Measurements from ENCODE around the gene F10.

DNA sequence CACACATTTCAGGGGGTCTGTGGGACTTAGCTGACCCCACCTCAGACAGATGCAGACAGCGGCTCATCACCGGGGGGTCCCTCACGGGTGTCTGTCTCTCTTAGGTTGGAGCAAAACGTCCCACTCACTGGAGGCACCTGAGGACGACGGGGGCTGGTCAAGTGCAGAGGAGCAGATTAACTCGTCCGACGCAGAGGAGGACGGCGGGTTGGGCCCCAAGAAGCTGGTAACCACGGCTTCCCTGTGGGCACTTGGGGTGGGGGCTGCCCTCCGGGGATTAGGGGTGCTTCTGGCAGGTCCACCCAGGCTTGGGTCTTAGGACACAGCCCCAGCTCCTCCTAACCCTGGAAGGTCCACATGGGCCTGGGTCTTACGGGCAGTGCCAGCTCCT is 28.2 kb upstream of the F10 start:
- TF ChIP-seq, protein P1, sequence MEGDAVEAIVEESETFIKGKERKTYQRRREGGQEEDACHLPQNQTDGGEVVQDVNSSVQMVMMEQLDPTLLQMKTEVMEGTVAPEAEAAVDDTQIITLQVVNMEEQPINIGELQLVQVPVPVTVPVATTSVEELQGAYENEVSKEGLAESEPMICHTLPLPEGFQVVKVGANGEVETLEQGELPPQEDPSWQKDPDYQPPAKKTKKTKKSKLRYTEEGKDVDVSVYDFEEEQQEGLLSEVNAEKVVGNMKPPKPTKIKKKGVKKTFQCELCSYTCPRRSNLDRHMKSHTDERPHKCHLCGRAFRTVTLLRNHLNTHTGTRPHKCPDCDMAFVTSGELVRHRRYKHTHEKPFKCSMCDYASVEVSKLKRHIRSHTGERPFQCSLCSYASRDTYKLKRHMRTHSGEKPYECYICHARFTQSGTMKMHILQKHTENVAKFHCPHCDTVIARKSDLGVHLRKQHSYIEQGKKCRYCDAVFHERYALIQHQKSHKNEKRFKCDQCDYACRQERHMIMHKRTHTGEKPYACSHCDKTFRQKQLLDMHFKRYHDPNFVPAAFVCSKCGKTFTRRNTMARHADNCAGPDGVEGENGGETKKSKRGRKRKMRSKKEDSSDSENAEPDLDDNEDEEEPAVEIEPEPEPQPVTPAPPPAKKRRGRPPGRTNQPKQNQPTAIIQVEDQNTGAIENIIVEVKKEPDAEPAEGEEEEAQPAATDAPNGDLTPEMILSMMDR (IDR thresholded peaks at IDR 0.05), result no peak
- TF ChIP-seq POLR2A (IDR thresholded peaks at IDR 0.05) (no peak), EP300 (IDR thresholded peaks at IDR 0.05) (no peak), POLR2AphosphoS5 (IDR thresholded peaks at IDR 0.05) (no peak)
